Skeletal muscle cell (primary cell): Measurements from ENCODE around the gene PRR3.
"Not testable (repeated sequence)": the region's sequence is repeated elsewhere in the genome, so short reads cannot be mapped to it uniquely, and the experiment has no call there.

Experiments
- DNase-seq: peaks from one replicate; pipeline ENCODE4 v3.0.0-alpha.2; 2010; ENCODE audit warnings: low read depth
- H3K4me3 ChIP-seq: 2 replicates; pipeline ENCODE4 v1.5.1; 2011; ENCODE audit warnings: low read depth, mild to moderate bottlenecking, control low read depth, low read length, moderate library complexity

The PRR3 gene

GRCh38 chr6:30556906-30557682, at the start of gene PRR3:
Gene PRR3 (plus strand): TSS chr6:30557295. CDS start chr6:30557345, 50 bp downstream.
- H3K4me3 ChIP-seq, result peak within 1 kb of the TSS; percentile 99
- DNase-seq, result peak; percentile 66

GRCh38 chr6:30507849-30508827, 49.0 kb upstream of the PRR3 start:
- no peak for DNase-seq
- no peak overlapping the region for H3K4me3 ChIP-seq

GRCh38 chr6:30508890-30509736, 48.0 kb upstream of the PRR3 start:
- H3K4me3 ChIP-seq, result no peak overlapping the region

GRCh38 chr6:30510419-30511168, 46.5 kb upstream of the PRR3 start:
- no peak overlapping the region for H3K4me3 ChIP-seq
- no peak for DNase-seq

More at GRCh38 chr6:30508890-30509736, 48.0 kb upstream of the PRR3 start:
- no peak for DNase-seq

- no peak overlapping the region for H3K4me3 ChIP-seq
- no peak for DNase-seq
These were observed 45.9 kb upstream of the PRR3 start for GRCh38 chr6:30511169-30511546.

- no peak overlapping the region for H3K4me3 ChIP-seq
- DNase-seq, result no peak
These were observed 43.6 kb upstream of the PRR3 start for GRCh38 chr6:30513451-30513850.

GRCh38 chr6:30515106-30515505, 42.0 kb upstream of the PRR3 start:
- no peak overlapping the region for H3K4me3 ChIP-seq
- no peak for DNase-seq

- DNase-seq, result peak; percentile 87
- H3K4me3 ChIP-seq, result peak overlapping the region; percentile 45
These were observed 40.9 kb upstream of the PRR3 start for GRCh38 chr6:30515944-30516753.

- not testable (repeated sequence) for DNase-seq
- peak overlapping the region; percentile 45 for H3K4me3 ChIP-seq
These were observed 40.4 kb upstream of the PRR3 start for GRCh38 chr6:30516754-30517076.

- DNase-seq, H3K4me3 ChIP-seq: not testable (repeated sequence)
These were observed 39.2 kb upstream of the PRR3 start for GRCh38 chr6:30517767-30518504.

- not testable (repeated sequence) for H3K4me3 ChIP-seq, DNase-seq
These were observed 38.5 kb upstream of the PRR3 start for GRCh38 chr6:30518505-30519145.

GRCh38 chr6:30520522-30520921, 36.6 kb upstream of the PRR3 start:
- H3K4me3 ChIP-seq, result no peak overlapping the region
- no peak for DNase-seq

- H3K4me3 ChIP-seq, DNase-seq: not testable (repeated sequence)
These were observed 36.0 kb upstream of the PRR3 start for GRCh38 chr6:30521082-30521481.

- not testable (repeated sequence) for H3K4me3 ChIP-seq, DNase-seq
These were observed 35.1 kb upstream of the PRR3 start for GRCh38 chr6:30521952-30522351.

GRCh38 chr6:30526444-30526843, 30.7 kb upstream of the PRR3 start:
- not testable (repeated sequence) for DNase-seq, H3K4me3 ChIP-seq

- H3K4me3 ChIP-seq, DNase-seq: not testable (repeated sequence)
These were observed 27.7 kb upstream of the PRR3 start for GRCh38 chr6:30529349-30529875.

- no peak overlapping the region for H3K4me3 ChIP-seq
- DNase-seq, result no peak
These were observed 27.1 kb upstream of the PRR3 start for GRCh38 chr6:30530014-30530413.
